Measurements from ENCODE around the gene ERAL1.

Gene ERAL1

GRCh38 chr17:28861393-28862203 lies 6.8 kb downstream of the ERAL1 start:
- Histone ChIP-seq H3K27ac (no peak overlapping the region), H3K36me3 (peaks cover 37% of the 10 kb centered on the region), H3K27me3 (ENCODE audit: insufficient read depth, low read depth, severe bottlenecking) (no peaks in the 10 kb centered on the region), H3K9me3 (ENCODE audit: severe bottlenecking) (no peaks in the 10 kb centered on the region), H3K4me3 (ENCODE audit: low read depth, low read length) (no peak overlapping the region)
- DNase-seq = peak; percentile 9
- TF ChIP-seq CTCF (IDR thresholded peaks at IDR 0.05; ENCODE audit: low read depth, low read length) = no peak

GRCh38 chr17:28862561-28862960 lies 7.7 kb downstream of the ERAL1 start:
- peaks cover 27% of the 10 kb centered on the region for H3K36me3 ChIP-seq
- H3K27ac ChIP-seq = no peak overlapping the region
- no peaks in the 10 kb centered on the region for H3K9me3 ChIP-seq (ENCODE audit: severe bottlenecking)
- no peak overlapping the region for H3K4me3 ChIP-seq (ENCODE audit: low read depth, low read length)
- H3K27me3 ChIP-seq (ENCODE audit: insufficient read depth, low read depth, severe bottlenecking) = no peaks in the 10 kb centered on the region
- TF ChIP-seq CTCF (IDR thresholded peaks at IDR 0.05; ENCODE audit: low read depth, low read length) = no peak
- DNase-seq = no peak

GRCh38 chr17:28863953-28864352 lies 9.1 kb downstream of the ERAL1 start:
- Histone ChIP-seq H3K9me3 (ENCODE audit: severe bottlenecking) (no peaks in the 10 kb centered on the region), H3K27me3 (ENCODE audit: insufficient read depth, low read depth, severe bottlenecking) (no peaks in the 10 kb centered on the region), H3K36me3 (peaks cover 13% of the 10 kb centered on the region), H3K4me3 (ENCODE audit: low read depth, low read length) (no peak overlapping the region), H3K27ac (no peak overlapping the region)
- no peak for DNase-seq
- no peak for TF ChIP-seq CTCF (IDR thresholded peaks at IDR 0.05; ENCODE audit: low read depth, low read length)

- TF ChIP-seq CTCF (IDR thresholded peaks at IDR 0.05; ENCODE audit: low read depth, low read length) = no peak
- Histone ChIP-seq H3K9me3 (ENCODE audit: severe bottlenecking) (no peaks in the 10 kb centered on the region), H3K36me3 (peaks cover 7% of the 10 kb centered on the region), H3K27me3 (ENCODE audit: insufficient read depth, low read depth, severe bottlenecking) (no peaks in the 10 kb centered on the region), H3K27ac (no peak overlapping the region), H3K4me3 (ENCODE audit: low read depth, low read length) (no peak overlapping the region)
- no peak for DNase-seq
These were observed 10.4 kb downstream of the ERAL1 start for GRCh38 chr17:28864991-28865849.

GRCh38 chr17:28865946-28866752 lies 11.3 kb downstream of the ERAL1 start:
- no peak overlapping the region for H3K27ac ChIP-seq
- no peak for TF ChIP-seq CTCF (IDR thresholded peaks at IDR 0.05; ENCODE audit: low read depth, low read length)
- H3K27me3 ChIP-seq (ENCODE audit: insufficient read depth, low read depth, severe bottlenecking) = no peaks in the 10 kb centered on the region
- H3K9me3 ChIP-seq (ENCODE audit: severe bottlenecking) = no peaks in the 10 kb centered on the region
- no peak overlapping the region for H3K4me3 ChIP-seq (ENCODE audit: low read depth, low read length)
- H3K36me3 ChIP-seq = no peaks in the 10 kb centered on the region
- DNase-seq = no peak
